NCI-H187 (cell line): ENCODE measurements around the gene PPP6R2.
"Not testable (repeated sequence)": the region's sequence is repeated elsewhere in the genome, so short reads cannot be mapped to it uniquely, and the experiment has no call there.

Experiments
- DNase-seq, 2 experiments: peaks; one replicate each; lab custom pipeline; 2025; lab: John Stamatoyannopoulos, UW

The PPP6R2 gene

GRCh38 chr22:50318698-50319411 is 24.3 kb upstream of the PPP6R2 start:
- DNase-seq: no peak

- DNase-seq: no peak
These were observed 23.6 kb upstream of the PPP6R2 start for GRCh38 chr22:50319503-50319951.

- no peak for DNase-seq
These were observed 23.0 kb upstream of the PPP6R2 start for GRCh38 chr22:50320116-50320515.

- no peak for DNase-seq
These were observed 22.3 kb upstream of the PPP6R2 start for GRCh38 chr22:50320671-50321325.

- not testable (repeated sequence) for DNase-seq
These were observed 20.6 kb upstream of the PPP6R2 start for GRCh38 chr22:50322382-50323104.

- DNase-seq: no peak
These were observed 19.2 kb upstream of the PPP6R2 start for GRCh38 chr22:50323900-50324299.

- DNase-seq: no peak
These were observed 17.5 kb upstream of the PPP6R2 start for GRCh38 chr22:50325444-50326224.

- no peak for DNase-seq
These were observed 16.7 kb upstream of the PPP6R2 start for GRCh38 chr22:50326225-50326955.

GRCh38 chr22:50326956-50327710 is 16.0 kb upstream of the PPP6R2 start, which contains the start of gene DENND6B:
Gene DENND6B (minus strand): TSS chr22:50327012. CDS start chr22:50326988, 24 bp downstream.
- peak in 1 of 2 experiments; percentile 42 for DNase-seq

- no peak for DNase-seq
These were observed 15.5 kb upstream of the PPP6R2 start for GRCh38 chr22:50327711-50328019.

GRCh38 chr22:50329236-50329635 is 13.9 kb upstream of the PPP6R2 start:
- no peak for DNase-seq

GRCh38 chr22:50334433-50334832 is 8.7 kb upstream of the PPP6R2 start:
- DNase-seq: not testable (repeated sequence)

GRCh38 chr22:50337262-50338041 is 5.7 kb upstream of the PPP6R2 start:
- DNase-seq: no peak

GRCh38 chr22:50338042-50338573 is 5.0 kb upstream of the PPP6R2 start:
- DNase-seq: no peak

GRCh38 chr22:50338860-50339462 is 4.2 kb upstream of the PPP6R2 start:
- DNase-seq: no peak

- no peak for DNase-seq
These were observed 2.9 kb upstream of the PPP6R2 start for GRCh38 chr22:50339945-50340879.

- no peak for DNase-seq
These were observed 1.0 kb upstream of the PPP6R2 start for GRCh38 chr22:50341977-50342650.

GRCh38 chr22:50343541-50343935 is 411 bp downstream of the PPP6R2 start:
- DNase-seq: no peak
